GM21528 (cell line): ENCODE results near the gene ADAMTS20.

Source experiments
- ATAC-seq: cut with Tn5 transposase; IDR thresholded peaks from one replicate; pipeline ENCODE4 v1.9.1; 2021; ENCODE audit warnings: mild to moderate bottlenecking, moderate library complexity; ENCODE audit not compliant: unreplicated experiment, low FRiP score

ADAMTS20 gene

DNA sequence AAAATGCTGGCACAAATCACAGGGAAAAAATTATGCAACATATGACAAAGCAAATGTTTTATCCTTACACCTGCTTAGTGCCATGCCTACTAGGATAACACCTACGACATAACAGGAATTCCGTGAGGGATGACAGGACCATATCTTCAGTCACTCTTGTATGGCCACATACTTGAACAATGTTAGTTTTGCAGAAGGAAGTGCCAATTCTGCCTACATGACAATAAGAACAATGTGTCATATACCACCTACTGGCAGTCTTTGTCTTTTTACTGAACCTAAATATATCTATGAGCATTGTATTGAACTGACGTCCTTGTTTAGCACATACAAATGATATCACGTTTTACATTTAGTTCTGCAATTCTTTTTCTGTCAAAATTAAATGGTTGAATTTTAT lies 234.0 kb downstream of the ADAMTS20 start:
- ATAC-seq: no peak

DNA sequence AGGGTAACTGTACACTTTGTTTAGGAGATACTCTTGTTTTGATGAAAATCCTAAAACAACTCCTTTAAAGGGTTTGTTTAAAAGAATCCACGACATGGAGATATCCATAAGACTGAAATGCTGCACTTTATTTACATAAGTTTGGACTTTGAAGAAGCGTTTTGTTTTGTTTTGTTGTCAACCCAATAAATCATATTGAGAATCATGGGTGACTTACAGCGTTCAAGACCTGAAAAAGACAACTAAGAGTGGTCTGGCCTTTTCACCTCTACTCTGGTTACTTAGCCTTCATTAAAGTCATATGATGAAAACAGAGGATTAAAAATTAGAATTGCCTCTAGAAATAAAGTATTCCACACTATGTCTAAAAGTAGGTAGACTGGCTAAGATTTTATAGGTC lies 234.8 kb downstream of the ADAMTS20 start:
- no peak for ATAC-seq

DNA sequence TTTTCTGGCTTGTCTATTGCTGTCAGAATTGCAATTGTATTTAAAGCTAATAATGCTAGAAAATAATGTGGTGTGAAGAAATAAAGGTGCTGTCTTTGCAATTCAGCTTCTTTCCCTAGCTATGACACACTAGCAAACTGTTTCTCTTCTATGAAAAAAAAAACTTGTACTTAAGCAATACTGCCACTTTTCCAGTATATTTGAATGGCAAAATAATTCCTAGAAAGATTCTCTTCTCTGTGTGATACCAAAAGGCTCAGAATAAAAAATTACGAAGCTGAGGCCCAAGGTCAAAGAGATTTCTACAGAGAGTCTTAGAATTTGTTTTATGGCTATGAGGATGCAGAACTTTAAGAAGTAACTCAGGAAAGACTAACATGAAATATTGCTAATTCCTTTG lies 235.5 kb downstream of the ADAMTS20 start:
- no peak for ATAC-seq

DNA sequence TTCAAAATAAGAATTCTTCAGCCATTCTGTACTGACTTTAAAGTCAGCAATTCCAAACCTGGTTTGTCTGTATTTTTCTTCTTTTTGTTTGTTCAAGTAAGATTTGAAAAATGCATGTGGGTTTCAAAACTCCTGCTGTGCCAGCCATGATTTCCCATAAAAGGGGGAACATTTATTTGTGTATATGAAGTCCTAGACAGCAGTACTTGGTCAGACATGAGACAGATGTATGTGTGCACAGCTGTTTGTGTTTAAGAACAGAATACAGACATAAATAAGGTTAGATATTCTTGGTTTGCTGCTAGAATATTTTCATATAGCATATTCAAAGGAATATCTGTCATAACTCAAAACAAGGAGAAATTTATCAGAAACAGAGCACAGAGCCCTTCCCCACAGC lies 236.0 kb downstream of the ADAMTS20 start:
- ATAC-seq: no peak

DNA sequence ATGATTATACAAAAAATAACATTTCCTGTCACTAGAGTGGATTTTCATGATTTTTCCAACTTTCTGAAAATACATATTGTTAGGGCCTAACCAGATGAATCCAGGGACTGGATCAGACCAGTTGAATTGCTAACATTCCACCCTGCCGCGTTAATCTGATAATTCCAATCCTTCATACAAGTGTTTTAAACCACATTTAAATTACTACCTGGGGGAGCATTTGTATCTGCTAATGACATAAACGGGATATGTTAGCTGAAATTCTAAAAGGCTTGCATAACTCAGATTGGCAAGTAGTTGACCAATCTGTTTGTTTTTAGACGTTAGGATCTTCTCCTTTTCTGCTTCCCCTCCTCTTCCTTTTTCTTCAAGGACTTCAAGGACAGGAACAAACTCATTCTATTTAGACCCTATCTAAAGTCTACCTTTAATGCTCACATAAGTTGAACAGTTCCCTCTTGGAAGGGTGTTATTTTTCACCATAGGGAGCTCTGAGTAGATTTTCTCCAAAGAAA lies 239.0 kb downstream of the ADAMTS20 start:
- no peak for ATAC-seq

DNA sequence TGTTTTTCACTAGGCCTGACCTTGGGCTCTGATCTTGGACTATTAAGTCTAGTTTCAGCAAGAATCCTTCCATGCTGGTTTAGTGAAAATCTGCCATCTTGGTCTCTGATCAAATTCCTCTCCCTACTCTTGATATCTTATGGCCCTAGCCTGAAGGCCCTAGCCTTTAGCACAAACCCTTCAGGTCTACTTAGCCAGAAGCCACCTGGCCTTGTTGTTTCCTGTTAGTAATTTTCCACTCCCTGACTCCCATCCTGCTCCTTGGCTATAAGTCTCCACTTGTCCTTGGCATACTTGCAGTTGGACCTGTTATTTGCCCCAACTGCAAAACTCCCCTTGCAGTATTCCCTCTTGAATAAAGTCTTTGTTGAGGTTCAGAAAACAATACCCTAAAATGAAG lies 241.4 kb downstream of the ADAMTS20 start:
- ATAC-seq: no peak

DNA sequence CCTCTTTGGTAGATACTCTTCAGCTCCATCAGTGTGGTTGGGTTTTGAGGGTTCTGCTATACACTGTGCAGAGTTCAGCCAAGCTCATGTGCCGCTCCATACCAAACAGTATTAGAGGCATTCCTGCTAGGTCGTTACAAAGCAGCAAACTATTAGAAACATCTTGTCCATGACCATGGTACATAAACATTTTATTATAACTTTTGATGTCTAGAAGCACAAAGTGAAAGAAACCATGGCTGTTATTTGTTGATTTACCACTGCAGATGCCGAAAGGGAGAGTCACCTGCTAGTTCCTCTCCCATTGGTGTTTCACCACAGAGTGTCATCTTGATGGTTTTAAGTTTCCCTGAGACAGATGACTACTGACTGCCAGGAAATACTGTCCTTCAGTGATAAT lies 242.0 kb downstream of the ADAMTS20 start:
- no peak for ATAC-seq

DNA sequence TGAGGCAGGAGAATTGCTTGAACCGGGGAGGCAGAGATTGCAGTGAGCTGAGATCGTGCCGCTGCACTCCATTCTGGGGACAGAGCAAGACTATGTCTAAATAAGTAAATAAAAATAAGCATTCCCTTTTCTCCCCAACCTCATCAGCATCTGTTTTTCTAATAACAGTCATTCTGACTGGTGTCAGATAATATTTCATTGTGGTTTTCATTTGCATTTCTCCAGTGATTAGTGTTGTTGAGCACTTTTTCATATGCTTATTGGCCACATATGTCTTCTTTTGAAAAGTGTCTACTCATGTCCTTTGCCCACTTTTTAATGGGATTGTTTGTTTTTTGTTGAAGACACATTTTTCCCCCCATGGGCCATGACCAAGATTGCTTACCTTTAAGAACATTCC lies 243.2 kb downstream of the ADAMTS20 start:
- ATAC-seq: no peak

DNA sequence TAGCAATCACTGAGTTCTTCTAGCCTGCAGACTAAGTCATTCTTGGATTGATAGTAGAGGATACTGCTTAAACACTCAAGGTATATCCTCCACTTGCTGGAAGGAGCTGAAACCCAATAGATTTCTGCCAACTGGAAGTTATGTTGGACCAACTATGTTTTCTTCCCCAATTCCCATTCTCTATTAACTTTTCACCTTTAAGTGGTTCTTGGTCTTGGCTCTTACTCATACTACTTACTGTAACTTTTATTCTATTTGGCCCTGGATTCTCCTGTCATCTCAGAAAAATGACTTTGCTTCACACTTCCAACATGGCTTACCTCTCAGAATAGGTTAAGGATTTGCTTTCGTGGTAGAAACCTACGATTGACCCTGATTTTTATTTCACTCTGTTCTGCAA lies 244.9 kb downstream of the ADAMTS20 start:
- ATAC-seq: no peak

DNA sequence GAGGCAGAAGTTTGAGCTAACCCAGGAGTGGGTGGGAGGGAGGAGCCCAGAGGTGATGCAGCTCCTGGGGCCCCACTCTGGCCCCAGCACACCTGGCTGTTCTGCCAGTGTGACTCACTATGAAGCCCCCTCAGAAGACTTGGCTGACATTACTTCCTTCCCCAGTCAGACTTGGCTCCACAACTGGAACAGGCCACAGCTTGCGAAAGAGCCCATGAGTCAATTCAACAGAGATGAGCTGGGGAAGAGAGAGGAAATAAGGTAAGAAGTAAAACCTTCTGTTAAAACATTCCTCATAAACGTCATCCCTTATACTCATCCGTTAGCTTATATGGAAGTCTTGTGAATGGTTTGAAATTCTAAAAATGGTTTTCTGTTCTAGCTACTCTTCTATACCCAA lies 245.9 kb downstream of the ADAMTS20 start:
- ATAC-seq: no peak

DNA sequence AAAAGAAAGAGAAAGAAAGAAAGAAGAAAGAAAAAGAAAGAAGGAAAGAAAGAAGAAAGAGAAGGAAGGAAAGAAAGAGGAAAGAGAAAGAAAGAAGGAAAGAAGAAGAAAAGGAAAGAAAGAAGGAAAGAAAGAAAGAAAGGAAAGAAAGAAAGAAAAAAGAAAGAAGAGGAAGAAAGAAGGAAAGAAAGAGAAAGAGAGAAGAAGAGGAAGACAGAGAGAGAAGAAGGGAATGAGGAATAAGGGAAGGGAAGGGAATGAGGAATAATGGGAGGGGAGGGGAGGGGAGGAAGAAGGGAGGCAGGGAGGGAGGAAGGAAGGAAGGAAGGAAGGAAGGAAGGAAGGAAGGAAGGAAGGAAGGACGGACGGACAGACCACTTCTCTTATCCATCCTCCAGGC lies 246.9 kb downstream of the ADAMTS20 start:
- ATAC-seq: no peak
